Glomerular visceral epithelial cell (primary cell): ENCODE results near the gene TEX14.
"Not testable (repeated sequence)": the region's sequence is repeated elsewhere in the genome, so short reads cannot be mapped to it uniquely, and the experiment has no call there.

Source experiments
- DNase-seq: peaks from one replicate; pipeline ENCODE4 v3.0.0-alpha.2; 2016; ENCODE audit errors: extremely low spot score

TEX14 gene

DNA sequence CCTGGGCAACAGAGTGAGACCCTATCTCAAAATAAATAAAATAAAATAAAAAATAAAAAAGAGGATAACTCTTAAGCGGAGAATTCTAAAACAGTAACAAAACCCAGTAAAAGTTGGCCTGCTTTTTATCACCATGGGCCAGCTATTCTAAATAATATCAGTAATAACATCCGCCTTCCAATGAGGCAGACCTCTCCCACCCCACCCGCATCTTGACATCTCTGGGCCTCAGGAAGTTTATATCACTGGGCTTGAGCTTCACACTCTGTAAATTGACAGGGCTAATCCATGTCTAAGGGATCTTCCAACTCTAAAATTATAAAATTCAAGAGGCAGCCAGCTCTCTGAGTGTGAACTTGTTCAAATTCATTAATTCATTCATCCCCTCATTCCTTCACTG, 94.5 kb downstream of the TEX14 start:
- no peak for DNase-seq

DNA sequence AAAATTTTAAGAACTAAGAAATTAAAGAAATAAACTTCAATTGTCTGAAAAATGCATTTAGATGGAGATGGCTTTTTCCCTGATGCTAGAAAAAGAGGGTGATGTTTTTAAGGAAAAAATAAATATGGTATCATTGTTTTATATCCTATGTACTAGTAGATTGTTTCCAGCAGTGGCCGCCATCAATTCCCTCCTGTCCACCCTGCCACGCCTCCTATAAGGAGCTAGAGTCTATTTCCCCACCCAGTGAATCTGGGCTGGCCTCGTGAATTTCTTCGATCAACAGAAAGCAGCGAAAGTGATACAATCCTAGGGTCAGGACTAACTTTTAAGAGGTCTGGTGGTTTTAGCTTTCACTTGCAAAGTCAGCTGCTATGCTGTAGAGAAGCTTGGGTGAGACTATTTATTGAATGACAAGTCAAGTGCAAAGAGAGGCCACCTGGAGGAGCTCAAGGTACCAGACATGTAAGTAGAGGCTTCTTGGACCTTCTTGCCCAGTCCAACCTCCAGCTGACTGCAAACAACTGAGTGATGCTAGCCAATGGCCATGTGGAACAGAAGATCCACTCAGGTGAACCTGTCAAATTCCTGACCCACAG, 96.6 kb downstream of the TEX14 start:
- no peak for DNase-seq

DNA sequence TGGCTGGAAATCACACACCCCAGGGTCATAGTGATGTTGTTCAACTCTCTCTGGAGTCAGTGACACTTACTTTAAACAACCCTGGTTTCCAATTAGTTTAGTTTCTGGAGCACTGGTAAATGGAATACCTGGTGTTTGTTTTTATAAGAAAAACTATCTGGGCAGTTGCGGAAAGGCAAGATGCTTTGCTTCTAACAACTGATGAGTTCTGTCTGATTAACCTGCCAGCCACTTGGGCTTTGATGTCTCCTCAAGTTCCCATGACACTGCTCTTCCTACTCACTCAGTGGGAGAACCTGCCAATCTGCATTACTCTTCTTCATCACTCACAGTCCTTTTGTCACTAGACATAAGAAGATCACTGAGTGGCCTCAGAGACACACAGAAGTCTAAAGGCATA, 98.7 kb downstream of the TEX14 start:
- no peak for DNase-seq

DNA sequence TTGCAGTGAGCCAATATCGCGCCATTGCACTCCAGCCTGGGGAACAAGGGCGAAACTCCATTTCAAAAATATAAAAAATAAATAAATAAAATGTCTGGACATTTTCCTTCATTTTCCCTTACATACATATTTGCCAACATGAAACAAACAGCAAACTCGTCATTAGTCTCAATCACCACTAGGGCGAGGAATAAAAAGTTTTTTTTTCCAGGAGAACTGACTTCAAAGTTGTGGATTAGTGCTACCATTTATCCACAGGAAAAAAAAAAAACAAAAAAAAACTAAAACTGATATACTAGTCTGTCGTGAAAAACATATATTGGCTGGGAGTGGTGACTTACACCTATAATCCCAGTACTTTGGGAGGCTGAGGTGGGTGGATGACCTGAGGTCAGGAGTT, 100.4 kb downstream of the TEX14 start:
- no peak for DNase-seq

DNA sequence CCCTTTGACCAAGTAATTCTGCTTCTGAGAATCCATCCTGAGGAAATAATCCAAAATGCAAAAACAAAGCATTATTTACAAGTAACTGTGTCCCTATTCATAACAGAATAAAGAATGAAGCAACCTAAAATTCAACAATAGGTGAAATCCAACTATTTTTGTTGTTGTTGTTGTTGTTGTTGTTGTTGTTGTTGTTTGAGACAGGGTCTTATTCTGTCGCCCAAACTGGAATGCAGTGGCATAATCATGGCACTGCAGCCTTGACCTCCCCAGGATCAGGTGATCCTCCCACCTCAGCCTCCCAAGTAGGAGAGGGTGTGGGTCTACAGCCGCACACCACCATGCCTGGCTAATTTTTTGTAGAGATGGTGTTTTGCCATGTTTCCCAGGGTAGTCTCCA, 101.5 kb downstream of the TEX14 start:
- DNase-seq = no peak

DNA sequence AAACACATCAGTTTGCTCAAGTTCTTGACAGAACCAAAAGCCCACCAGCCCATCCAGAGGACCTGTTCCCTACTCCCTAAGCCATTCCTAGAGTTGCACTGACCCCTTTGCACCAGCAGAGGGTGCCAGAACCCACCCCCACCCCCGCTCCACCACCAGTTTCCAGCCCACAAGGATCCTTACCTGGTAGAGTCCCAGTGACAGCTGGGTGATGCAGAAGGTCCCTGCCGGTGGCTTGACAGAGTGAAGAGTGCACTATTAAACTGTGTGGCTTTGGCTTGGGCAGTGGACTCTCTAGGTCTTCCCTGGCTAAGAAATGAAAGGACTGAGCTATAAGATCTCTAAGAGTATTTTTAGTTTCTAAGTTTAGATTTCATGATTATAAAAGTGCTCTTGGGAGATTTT, 104.1 kb downstream of the TEX14 start:
- DNase-seq = peak; percentile 64

DNA sequence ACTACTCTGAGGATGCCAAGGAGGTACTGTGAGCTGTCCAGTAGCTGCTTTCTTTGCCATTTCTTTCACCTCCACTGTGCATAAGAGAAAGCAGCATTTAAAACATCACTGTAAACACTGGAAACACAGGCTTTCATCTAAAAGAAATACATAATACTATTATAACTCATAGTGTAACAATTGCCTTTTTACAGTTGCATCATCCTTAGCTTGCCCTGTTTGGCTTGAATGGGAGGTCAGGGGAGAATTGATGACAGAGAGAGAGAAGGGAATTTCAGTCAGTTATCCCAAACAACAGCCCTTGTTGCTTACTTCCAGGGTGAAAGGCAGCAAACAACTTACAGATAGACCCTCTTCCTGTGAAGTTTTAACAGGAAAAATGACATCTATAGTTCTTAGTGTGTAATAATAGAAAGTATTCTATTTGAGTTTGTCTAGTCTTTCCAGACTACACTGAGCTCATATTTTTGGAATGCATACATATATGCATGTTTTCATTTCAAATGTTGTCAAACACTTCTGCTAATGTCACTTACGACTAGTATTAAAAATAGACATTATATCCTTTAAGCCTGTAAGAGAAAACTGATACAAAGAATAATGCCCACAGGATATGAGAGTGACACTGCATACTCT, 105.7 kb downstream of the TEX14 start:
- DNase-seq = no peak

DNA sequence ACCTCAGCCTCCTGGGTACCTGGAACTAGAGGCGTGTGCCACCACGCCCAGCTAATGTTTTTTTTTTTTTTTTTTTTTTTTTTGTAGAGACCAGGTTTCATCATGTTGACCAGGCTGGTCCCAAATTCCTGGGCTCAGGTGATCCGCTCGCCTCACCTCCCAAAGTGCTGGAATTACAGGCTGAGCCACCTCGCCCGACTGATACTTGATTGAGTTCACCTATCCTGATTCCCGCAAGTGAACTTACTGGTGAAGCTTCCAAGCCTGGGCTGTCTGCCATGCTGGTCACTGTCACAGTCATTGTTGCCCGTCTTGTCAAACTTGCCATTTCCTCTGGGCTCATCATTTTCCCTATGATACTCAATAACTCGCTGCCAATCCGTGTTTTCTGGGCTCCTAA, 106.3 kb downstream of the TEX14 start:
- no peak for DNase-seq

DNA sequence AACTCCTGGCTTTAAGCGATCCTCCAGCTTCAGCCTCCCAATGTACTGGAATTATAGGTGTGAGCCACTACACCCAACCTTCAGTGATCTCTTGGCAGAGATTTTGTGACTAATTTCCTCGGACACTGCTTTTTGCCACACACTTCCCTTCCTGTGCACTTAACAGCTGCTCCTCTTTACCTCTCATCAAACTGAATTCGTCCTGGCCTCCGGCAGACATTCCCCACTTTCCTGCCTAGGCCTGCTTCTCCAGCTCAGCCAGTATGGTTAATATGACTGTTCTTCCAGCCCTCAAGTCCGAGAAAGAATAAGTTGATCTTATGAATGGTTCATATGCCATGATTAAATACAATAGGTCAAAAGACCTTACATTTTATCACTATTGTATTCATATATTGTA, 108.4 kb downstream of the TEX14 start:
- no peak for DNase-seq

DNA sequence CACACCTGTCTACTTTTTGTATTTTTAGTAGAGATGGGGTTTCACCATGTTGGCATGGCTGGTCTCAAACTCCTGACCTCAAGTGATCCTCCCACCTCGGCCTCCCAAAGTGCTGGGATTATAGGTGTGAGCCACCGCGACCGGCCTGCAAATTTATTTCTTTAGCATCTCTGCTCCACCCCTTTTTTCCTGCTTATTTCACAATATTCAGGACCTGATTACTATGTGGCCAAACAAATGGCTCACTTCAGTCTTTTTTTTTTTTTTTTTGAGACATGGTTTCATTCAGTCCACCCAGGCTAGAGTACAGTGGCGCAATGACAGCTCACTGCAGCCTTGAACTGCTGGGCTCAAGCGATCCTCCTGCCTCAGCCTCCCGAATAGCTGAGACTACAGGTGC, 109.1 kb downstream of the TEX14 start:
- DNase-seq = not testable (repeated sequence)

DNA sequence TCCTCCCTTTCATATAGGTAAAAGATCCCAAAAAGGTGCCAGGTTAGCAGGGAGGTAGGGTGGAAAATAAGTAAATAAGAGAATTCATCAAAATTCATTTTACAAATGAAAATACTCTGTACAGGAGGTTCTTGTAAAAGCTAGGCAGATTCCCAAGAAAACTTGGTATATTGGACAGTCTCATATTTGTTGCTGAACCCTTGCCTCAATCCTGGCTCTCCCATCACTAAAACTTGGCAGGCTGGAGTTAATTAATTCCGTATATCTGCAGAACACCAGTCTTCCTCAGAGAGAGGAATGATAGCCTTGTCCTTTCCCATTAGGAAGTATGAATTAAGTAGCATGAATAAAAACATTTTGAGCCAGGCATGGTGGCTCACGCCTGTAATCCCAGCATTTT, 111.2 kb downstream of the TEX14 start:
- DNase-seq = no peak

DNA sequence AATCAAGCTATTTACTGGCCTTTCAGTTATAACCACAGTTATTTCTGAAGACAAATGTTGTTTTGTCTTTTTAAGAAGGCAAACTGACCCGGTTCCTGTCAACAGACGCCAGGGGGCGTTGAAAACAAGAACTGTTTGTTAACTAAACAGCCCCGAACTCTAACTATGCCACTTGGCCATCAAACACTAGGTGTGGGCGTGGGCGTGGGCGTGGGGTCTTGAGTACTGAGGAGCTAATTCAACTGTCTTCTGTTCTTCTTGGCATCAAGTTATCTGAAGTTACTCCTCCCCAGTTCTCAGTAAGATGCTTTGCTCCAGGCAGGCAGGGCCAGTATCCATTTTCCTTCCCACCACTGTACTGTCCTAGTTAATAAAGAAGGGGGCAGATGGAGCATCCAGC, 114.1 kb downstream of the TEX14 start:
- peak; percentile 30 for DNase-seq

DNA sequence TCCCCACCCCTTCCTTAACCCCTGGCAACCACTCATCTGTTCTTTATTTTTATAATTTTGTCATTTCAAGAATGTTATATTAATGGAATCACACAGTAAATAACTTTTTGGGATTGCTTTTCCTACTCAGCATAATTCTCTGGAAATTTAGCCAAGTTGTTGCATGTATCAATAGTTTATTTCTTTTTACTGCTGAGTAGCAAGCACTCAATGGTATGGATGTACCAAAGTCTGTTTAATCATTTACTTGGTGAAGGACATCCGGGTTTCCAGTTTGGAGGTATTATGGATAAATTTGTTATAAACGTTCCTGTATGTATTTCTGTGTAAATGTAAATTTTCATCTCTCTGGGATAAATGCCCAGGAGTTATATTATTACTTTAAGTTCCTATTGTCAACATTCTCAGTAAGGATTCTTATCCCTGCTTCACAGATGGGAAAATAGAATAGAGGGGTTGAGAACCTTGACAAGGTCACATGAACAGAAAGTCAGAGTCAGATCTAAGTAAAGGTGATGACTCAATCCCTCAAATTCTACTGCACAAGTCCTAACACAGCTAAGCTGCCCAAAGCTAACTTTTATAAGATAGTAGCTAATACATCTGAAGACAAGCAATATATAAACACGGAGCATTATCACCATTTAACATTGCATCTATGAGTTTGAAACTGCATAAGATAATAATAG, 115.0 kb downstream of the TEX14 start:
- DNase-seq = no peak

DNA sequence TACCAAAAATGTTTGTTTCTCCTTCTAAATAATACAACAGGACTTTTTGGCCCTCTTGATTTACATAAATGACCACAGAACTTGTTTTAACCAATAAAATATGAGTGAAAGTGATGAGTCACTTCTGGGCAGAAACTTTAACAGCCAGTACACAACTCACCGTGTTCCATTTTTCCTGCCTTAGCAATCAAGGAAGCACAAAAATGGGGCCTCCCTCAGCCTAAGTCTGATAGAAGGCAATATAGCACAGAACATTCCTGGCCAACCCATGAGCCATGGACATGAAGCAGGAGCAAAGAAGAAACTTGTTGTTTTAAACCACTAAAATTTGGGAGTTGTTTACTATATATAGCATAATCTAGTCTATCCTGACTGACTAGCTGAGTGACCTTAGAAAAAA, 116.3 kb downstream of the TEX14 start:
- DNase-seq = peak; percentile 7

DNA sequence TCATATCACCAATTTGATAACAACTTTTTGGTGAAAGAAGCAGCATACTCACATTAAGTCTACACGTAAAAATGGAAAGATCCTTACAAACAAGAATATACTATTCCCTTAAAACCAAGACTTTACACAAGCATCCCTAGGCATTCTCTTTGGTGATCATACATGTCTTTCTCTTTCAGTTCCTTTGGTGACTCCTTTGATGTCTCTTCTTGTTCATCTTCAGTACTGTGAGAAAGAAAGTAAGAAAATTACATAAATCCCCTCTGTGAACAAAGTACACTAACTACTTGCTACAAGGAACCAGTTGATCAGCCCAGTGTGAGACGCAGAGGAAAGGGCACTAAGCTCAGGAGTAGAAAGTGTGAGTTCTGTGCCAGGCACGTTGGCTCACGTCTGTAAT, 117.8 kb downstream of the TEX14 start:
- no peak for DNase-seq

DNA sequence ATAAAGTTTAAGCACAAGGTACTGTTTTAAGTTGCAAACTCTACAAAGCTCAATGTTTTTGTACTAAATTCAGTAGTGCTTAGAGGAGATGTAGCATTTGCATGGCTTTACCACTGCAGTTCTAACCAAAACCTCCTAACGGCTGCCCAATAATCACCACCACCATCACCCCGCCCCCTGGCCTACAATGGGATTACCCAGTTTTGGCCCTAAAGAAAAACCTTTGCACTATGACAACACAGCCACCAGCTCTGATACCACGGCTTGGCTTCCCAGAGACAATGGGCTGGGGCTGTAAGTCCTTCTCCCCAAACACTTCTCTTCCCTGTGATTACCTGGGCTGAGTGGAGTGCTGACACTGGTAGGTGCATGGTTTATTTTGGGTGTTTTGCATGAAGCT, 119.0 kb downstream of the TEX14 start:
- no peak for DNase-seq

DNA sequence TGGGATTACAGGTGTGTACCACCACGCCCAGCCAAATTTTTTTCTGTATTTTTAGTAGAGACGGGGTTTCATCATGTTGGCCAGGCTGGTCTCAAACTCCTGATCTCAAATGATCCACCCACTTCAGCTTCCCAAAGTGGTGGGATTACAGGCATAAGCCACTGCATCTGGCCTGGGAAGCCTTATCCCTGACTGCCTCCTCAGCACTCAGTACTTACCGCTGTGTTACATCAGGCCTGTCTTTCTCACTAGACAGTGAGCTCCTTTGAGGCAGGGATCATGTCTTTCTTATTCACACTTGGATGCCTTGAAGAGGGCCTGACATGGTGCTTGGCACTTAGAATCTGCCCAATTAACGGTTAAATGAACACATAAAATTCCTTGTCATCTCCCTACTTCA, 121.1 kb downstream of the TEX14 start:
- no peak for DNase-seq

DNA sequence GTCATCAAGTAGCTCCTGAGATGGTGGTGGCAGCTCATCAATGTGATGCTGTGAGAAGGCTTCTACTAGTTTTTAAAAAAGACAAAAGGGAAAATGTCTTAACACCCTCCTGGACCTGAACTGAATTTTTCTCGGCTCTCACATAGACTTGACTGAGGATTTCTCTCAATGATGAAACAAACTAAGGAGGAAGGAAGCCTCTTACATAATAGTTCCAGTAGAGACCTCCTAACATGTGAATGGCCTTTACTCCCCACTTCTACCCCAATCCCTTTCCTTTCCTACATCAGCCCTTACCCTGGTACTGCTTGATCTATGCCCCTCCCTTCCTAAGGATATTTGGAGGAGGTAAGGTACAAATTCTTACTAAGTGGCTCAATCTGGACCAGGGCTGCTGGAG, 122.6 kb downstream of the TEX14 start:
- no peak for DNase-seq

DNA sequence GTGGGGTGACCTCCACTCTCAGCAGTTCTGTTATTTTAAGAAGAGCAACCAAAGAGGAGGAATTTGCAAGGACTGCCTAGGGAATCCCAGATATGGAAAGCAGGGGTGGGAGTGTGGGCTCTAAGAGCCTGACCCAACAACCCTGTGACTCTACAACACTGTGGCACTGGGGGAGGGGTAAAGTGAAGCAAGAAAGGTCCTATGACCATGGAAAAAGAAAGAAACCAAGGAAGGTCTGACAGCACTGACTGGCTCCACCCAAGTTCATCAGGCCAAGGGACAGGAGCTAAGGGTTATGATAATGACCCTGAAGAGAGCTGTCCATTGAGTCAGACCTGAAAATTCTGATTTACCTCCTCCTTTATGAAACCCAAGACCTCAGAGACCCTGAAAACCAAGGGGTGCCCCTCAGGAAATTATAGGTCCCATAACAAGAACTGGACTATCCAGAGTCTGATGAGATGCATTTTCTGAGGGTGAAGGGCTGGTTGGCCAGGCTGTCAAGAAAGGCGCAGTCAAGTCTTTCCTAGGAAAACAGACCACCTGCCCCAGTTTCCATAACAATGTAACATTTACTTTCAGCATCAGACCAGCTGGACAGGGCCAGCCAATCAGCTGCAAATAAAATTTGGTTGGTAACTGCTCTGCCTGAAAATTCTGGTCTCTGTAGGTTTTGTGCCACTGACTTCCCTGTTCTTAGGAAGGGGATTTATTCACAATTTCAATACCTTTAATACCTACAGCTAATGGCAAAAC, 123.6 kb downstream of the TEX14 start:
- DNase-seq = no peak

DNA sequence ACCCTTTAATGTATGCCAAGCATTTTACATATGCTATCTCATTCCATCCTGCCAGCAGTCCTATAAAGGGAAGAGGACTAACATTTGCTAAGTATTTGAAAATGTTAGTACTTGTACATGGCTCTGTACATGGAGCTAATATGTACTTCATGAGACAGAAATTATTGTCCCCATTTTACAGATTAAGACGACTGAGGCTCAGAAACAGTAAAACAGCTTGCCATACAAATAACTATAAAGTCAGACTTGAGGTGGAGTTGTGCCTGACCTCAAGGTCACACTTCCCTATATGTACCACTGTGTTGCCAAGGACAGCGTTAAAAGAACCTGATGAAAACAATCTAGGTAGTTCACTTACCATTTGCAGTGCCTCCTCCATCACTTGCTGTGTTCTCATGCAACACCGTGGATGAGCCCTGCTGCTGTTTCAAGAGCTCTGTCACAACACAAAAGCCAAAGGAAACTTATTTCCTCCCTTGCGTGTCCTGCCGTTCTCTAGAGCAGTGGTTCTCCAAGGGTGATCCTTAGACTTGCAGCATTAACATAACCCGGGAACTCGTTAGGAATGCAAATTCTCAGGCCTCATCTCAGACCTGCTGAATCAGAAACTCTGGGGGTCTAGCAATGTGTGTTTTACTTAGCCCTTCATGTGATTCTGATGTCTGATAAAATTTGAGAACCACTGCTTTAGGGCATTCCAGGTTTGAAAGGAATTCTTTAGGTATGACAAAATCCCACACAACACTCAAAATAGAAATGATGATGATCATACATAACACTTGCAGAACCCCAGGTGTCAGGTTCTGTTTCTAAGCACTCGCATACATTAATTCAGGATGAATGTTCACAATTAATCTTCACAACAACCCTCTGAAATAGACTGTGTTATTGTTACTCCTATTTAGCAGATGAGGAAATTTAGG, 126.2 kb downstream of the TEX14 start:
- no peak for DNase-seq

DNA sequence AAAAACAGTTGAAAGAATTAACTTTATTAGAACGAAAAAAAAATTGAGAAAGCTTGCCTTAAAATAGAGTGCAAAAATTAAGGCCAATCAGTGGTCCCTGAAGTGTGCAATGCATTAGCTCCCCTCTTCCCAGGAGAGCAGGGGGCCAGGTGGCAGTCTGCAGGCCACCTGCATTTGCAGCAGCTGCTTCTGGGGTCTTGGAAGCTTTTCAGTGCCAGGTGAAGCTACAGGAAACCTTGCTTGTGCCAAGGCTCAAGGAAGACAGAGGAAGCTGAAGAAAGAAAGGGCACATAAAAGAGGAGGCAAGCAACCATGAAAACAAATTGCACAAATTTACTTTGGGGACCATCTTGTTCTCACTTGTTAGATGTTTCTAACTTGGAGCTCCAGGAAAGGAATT, 126.9 kb downstream of the TEX14 start:
- no peak for DNase-seq

DNA sequence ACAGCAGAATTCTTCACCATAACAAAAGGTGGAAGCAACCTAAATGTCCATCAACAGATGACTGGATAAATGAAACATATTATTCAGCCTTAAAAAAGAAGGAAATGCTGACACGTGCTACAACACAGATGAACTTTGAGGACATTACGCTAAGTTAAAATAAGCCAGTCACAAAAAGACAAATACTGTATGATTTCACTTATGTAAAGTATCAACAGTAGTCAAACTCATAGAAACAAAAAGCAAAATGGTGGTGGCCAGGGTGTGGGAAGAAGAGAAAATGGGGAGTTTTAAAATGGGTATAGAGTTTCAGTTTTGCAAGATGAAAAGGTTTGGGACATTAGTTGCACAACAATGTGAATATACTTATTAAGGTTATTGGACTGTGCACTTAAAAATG, 127.6 kb downstream of the TEX14 start:
- DNase-seq = no peak
